NB4 (cell line): ENCODE results near the gene SLC19A2.

Experiments used
- DNase-seq: peaks from one replicate; pipeline ENCODE4 v3.0.0; 2010; ENCODE audit warnings: low read depth
- H3K4me3 ChIP-seq: one replicate; pipeline ENCODE4 v1.5.1; 2011; ENCODE audit warnings: mild to moderate bottlenecking, low read depth, low read length, moderate library complexity
- MYC ChIP-seq: IDR thresholded peaks from 2 replicates; pipeline ENCODE4 v1.6.1; 2011; ENCODE audit warnings: low read depth, low read length
- POLR2A ChIP-seq: IDR thresholded peaks from 2 replicates; pipeline ENCODE4 v1.6.1; 2011; ENCODE audit warnings: mild to moderate bottlenecking; ENCODE audit not compliant: insufficient read length; ENCODE audit errors: extremely low read depth
- TF ChIP-seq, protein P1 (sequence below): IDR thresholded peaks from 2 replicates; pipeline ENCODE4 v1.6.1; 2011; ENCODE audit warnings: low read depth, low read length
- TF ChIP-seq, protein P2 (sequence below): IDR thresholded peaks from one replicate; pipeline ENCODE4 v1.5.1; 2012; ENCODE audit warnings: low read depth, low read length

The SLC19A2 gene

DNA sequence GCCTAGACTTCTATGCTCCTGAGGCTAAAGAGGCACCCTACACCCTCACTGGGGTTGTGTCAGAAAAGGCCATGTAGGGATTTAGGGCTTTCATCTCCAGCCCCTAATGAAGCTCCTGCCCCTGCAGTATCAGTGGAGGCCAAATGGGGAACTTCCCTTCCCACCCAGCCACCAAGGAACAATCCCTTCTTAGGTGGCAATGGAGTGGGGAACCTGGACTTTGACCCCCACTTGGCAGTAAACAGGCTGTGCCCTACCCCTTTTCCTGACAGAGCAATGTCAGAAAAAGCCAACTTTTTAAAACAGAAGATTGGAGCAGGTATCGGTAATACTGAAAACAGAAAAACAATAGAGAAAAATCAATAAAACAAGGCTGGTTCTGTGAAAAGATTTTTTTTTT lies 35.5 kb upstream of the SLC19A2 start:
- no peak for TF ChIP-seq MYC
- TF ChIP-seq POLR2A = no peak
- TF ChIP-seq, protein P1, sequence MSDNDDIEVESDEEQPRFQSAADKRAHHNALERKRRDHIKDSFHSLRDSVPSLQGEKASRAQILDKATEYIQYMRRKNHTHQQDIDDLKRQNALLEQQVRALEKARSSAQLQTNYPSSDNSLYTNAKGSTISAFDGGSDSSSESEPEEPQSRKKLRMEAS = no peak
- TF ChIP-seq, protein P2, sequence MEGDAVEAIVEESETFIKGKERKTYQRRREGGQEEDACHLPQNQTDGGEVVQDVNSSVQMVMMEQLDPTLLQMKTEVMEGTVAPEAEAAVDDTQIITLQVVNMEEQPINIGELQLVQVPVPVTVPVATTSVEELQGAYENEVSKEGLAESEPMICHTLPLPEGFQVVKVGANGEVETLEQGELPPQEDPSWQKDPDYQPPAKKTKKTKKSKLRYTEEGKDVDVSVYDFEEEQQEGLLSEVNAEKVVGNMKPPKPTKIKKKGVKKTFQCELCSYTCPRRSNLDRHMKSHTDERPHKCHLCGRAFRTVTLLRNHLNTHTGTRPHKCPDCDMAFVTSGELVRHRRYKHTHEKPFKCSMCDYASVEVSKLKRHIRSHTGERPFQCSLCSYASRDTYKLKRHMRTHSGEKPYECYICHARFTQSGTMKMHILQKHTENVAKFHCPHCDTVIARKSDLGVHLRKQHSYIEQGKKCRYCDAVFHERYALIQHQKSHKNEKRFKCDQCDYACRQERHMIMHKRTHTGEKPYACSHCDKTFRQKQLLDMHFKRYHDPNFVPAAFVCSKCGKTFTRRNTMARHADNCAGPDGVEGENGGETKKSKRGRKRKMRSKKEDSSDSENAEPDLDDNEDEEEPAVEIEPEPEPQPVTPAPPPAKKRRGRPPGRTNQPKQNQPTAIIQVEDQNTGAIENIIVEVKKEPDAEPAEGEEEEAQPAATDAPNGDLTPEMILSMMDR = no peak
- DNase-seq = no peak
- H3K4me3 ChIP-seq = no peak overlapping the region

DNA sequence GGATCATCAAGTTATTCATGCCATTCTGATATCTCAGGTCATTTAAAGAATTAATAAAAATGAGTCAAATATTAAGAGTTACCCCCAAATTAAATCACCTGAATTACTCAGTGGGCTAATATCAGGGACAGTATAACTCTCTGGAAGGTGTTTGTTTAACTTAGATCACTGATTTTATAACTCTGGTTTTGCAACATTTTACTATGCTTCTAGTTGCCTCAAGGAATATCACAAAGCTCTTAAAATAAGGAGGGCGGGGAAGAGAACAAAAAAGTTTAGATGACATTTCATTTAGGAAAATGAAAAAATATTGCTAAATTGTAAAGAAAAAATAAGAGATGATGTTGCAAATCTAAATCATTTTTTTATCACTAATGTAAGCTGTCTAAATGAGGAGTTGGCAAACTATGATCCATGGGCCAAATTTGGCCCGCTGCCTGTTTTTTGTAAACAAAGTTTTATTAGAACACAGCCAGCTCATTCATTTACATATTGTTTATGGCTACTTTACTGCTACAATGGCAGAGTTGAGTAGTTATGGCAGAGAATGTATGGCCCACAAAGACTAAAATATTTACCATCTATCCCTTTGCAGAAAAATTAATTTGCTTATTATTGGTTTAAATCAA lies 31.9 kb upstream of the SLC19A2 start:
- TF ChIP-seq, protein P1 = no peak
- TF ChIP-seq, protein P2 = no peak
- TF ChIP-seq POLR2A (no peak), MYC (no peak)
- DNase-seq = no peak
- no peak overlapping the region for H3K4me3 ChIP-seq

DNA sequence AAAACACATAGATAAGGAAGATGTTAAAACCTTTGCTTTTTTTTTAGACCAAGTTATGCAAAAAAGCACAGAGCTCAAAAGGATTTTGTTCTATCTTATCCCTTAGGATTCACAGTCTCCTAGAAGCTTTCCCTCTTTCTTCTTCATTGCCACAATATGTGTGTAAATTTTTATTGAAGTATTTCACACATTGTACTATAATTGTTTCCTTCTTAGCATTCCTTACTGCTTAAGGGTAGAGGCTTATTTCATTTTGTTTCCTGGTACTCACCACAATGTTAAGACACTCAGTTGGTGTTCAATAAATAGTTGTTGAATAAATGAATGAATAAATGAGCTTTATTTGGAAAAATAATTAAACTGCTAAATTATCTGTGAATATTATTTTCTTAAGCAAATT lies 29.9 kb upstream of the SLC19A2 start:
- TF ChIP-seq, protein P1 = no peak
- TF ChIP-seq MYC = no peak
- no peak for TF ChIP-seq POLR2A
- H3K4me3 ChIP-seq = no peak overlapping the region
- no peak for DNase-seq

DNA sequence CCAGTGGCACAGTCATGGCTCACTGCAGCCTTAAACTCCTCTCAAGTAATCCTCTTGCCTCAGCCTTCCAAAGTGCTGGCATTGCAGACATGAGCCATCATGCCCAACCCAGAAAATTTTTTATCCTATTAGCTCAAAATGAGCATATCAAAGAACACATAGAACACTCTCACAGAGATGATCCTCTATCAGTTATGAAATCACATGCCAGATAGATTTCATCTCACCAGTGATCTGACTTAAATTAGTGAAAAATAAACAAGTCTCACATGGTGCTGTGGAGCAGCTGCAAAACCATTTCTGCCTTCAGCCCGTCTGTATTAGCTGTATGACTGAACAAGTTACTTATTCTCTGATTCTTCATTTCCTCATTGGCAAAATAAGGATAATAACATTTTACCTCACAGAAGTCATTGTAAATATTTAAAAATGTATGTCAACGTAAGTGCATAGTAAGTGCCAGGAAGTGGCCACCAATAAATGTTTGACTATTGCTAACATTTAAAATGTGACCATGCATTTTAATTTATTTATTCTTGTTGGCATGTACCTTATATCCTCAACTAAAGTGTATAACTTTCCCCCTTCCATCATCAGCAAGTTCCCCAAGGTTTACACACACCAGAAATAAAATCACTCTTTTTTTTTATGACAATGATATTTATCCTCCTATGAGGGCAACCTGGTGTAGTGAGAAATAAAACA lies 29.0 kb upstream of the SLC19A2 start:
- no peak overlapping the region for H3K4me3 ChIP-seq
- DNase-seq = no peak
- TF ChIP-seq, protein P2 = no peak
- TF ChIP-seq, protein P1 = no peak
- TF ChIP-seq POLR2A (no peak), MYC (no peak)

DNA sequence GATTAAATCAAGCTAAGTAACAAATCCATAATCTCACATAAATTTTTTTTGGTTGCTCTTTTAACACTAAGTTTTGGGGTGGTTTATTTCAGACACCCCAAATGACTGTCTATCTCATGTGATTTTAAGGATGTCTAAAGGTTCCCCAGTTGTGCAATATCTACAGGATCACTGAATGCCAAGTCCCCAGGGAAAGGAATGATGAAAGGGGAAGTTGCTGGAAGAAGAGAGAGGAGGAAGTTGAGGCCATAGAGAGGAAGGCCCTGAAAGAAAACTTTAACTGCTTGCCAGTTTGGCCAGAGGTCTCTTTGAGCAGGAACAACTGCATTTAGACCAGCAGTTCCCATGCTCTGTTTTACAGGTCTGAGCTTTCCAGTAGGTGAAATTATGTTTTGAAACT lies 27.5 kb upstream of the SLC19A2 start:
- peak; percentile 91 for DNase-seq
- TF ChIP-seq POLR2A = no peak
- no peak for TF ChIP-seq MYC
- TF ChIP-seq, protein P2 = no peak
- TF ChIP-seq, protein P1 = no peak
- H3K4me3 ChIP-seq = no peak overlapping the region

DNA sequence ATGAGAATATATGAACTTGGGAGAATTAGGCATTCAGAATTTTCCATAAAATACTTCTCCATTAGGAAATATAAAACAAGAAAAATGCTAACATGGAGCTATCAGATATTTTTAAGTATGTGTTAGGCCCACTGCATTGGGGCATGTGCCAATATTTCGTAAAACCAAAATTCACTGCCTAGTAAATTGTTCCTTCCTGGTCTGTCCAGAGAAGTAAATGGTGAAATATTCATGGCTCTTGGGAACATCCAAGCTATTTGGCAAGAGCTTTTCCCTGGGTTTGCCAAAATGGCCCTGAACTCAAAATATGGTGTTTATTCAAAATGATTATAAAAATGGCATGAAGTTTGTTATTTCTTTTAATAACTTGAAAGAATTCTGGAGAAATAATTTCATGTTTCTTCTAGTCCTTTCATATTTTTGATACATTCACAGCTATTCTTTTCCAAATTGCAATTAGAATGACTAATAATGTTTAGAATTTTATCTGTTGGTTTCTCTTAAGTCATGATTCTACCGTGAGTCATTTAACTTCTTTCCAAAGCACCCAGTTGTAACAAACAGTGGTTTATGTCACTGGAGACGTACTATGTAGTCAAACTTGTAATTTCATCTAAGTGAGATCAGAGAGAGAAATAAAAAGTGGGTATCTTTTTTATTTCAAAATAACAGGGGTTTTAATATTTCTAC lies 25.7 kb upstream of the SLC19A2 start:
- H3K4me3 ChIP-seq = no peak overlapping the region
- no peak for DNase-seq
- TF ChIP-seq POLR2A = no peak
- TF ChIP-seq, protein P2 = no peak
- TF ChIP-seq, protein P1 = no peak
- no peak for TF ChIP-seq MYC
